Stimulated activated CD4-positive, alpha-beta T cell treated with anti-CD3 and anti-CD28 coated beads, Interleukin-12 subunit alpha, Interleukin-12 subunit beta, amount 100 ng/mL, for 24 hours (primary cell): Measurements from ENCODE around the gene CST11.
A peak's percentile ranks its signal among the peaks of the same experiment; 100 is the strongest.
"Not testable (repeated sequence)": the region's sequence is repeated elsewhere in the genome, so short reads cannot be mapped to it uniquely, and the experiment has no call there.

Experiments
- DNase-seq, 2 experiments: peaks; one replicate each; pipeline ENCODE4 v3.0.0-alpha.2; 2020; ENCODE audit warnings: low read depth in 2 of 2

The CST11 gene, protein sequence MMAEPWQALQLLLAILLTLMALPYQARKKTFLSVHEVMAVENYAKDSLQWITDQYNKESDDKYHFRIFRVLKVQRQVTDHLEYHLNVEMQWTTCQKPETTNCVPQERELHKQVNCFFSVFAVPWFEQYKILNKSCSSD

DNA sequence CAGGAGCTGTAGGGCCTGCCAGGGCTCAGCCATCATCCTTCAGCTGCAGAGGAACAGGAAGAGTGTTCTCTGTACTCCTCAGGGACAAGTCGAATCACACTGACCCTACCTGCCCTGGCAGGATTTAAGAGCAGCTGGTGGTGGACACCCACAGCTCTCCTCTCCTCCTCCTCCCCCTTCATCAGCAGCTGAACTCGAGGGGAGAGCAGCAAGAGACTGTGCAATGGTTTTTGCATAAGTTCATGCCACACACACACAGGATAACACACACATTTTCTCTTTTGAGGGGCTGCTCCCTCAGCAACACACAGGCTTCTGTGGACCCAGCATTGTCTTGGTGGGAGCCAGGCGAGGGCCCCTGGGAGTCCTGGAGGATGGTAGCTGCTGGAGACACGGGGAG lies at the start of gene CST11:
TSS of gene CST11 (minus strand) at position 101 of the 400 bp plus-strand sequence. CDS start at position 36, 65 bp downstream.
- DNase-seq, result no peak

DNA sequence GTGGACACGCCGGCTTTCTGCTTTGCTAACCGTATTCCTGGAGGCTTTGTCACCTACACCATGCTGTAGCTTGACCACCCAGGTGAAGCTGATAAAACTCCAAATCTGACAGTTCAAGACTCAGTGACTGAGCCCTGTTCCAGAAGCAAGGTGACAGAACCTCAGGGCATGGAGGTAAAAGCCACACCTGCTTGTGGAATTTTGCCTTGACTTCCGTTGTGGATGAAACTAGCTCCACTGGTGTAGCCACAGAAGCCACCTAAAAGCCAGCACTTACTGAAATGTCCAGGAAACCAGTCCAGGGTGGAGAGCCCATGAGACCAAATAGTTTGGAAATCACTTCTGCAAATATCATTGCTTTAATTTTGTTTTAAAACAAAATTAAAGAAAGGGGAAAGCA lies 49.2 kb upstream of the CST11 start:
- no peak for DNase-seq

DNA sequence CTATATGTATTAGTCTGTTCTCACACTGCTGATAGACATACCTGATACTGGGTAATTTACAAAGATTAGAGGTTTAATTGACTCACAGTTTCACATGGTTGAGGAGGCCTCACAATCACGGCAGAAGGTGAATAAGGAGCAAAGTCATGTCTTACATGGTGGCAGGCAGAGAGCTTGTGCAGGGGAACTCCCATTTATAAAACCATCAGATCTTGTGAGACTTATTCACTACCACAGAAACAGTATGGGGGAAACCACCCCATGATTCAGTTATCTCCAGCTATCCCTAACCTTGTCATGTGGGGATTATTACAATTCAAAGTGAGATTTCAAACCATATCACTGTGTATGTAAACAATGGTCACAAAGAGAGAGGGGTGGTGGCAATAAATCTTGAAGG lies 44.9 kb upstream of the CST11 start:
- peak in 1 of 2 experiments; percentile 4 for DNase-seq

DNA sequence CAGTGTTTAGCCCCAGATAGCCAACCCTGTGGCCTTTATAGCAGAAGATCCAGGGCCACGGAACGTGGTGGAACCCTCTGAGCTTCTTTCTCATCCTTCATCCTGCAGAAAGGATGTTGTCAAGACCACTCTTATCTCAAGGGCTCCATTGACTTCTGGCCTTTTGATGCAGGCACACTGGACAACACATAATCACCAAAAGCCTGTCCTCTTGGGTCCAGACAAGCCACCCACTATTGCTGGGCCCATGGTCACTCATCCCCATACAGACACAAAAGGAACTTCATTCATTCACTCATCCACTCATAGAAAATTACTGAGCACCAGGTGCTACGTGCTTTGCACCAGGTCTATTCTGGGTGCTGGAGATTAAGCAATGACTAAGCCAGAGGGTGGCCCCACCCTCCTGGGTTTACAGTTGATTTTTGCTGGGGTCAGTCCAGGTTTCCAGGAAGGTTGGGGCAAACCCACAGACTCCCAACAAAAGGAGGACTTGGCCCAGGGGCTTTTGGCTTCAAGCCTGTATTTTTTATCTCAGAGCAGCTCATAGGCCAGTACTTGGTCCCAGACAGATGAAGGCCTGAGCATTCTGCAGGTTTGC lies 40.6 kb upstream of the CST11 start:
- no peak for DNase-seq

DNA sequence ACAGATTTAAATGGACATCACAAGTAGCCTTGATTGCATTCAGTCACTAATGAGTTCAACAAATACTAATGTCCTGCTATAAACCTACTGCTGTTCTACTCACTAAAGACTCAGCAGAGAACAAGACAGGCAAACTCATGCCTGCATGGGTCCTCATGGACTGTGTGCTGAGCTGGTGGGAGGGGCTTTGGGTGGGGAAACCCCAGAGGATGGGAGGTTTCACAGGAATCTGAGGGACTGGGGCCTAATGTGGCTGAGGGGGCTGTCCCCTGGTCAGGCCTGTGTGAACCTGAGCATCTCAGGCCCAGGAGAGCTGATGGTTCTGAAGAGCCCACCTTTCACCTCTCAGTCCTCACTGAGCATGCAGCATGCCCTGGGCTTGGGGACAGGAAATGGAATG lies 39.6 kb upstream of the CST11 start:
- DNase-seq, result peak in 1 of 2 experiments; percentile 18

DNA sequence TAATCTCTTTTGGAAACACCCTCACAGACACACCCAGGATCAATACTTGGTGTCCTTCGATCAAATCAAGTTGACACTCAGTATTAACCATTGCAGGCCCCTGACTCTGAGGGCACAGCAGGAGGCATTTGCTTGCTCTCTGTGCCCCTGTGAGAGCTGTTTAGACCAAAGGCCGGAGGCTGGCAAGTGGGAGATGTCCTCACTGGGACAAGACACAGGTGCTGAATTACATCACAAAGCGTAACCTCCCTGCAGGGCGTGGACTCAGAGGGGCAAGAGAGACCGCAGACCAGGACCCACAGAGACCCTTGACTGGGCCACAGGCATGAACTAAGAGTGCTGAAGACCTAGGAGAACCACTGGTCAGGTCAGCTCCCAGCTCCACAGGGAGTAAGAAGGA lies 38.1 kb upstream of the CST11 start, which contains the start of gene CST8:
TSS of gene CST8 (plus strand) at position 301 of the 400 bp plus-strand sequence. CDS start 551 bp downstream, outside the sequence.
- no peak for DNase-seq

DNA sequence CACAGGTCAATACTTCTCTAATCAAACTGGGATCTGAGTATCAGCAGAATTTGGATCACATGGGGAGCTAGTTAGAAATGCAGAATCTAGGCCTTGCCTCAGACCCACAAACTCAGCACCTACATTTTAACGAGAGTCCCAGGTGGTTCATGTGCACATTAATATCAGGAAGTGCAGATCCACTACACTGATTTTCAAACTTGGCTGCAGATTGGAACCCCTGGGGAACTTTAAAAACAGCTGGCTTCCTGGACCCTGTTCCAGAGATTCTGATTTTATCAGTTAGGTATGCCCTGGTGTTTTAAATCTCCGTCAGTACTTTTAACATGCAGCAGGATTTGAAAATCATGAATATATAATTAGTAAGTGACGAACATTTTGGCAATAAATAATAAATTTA lies 36.3 kb upstream of the CST11 start:
- DNase-seq, result no peak

DNA sequence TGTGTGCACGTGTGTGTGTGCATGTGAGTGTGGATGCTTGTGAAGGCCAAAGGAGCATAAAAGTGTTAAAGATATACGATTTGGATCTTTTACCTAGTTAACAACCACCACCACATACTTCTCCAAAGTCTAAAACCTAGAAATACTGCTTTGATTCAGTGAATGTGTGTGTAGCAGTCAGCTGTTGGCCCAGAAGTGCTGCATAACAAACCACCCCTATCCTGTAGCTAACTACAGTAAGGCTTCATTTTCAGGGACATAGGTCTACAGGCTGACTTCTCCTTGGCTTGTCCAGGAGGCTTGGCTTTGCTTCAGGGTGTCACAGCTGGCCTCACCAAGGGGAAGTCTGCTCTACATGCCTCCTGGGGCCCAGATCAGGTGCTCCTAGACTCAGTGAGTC lies 35.8 kb upstream of the CST11 start:
- DNase-seq, result no peak

DNA sequence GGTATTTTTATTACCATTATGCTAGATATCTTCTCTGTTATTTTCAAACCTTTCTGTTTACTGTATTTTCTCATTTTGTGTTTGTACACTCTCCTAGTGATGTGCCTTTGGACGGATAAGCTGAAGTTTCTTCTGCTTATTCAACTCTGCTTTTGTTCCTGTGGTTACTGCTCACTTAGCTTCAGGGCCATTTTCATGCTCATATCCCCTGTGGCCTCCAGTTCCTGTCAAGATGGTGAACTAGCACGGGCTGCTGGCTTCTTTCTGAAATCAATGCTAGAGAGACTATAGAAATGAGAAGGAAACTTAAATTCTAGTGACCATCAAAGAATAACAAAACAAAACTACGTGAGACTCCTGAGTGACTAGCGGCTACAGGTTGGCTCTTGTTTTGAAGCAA lies 31.4 kb upstream of the CST11 start:
- DNase-seq, result no peak

DNA sequence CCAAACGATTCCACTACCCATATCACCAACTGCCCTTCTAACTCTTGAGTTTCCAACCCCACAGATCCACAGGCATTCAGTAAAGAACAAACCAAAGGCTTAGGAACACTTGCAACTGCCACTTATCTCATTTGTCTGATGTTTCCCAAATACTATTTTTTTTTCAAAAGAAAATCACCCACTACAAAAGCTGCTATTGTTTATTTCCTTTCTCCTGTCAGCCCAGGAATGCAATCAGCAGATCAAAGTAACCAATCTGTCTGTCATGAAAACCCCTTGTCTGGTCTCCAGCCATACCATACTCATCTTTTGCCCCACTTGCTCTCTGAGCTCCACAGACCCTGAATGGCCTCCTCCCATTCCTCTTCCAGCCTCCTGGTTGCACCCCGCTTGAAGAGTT lies 29.5 kb upstream of the CST11 start:
- DNase-seq, result no peak

DNA sequence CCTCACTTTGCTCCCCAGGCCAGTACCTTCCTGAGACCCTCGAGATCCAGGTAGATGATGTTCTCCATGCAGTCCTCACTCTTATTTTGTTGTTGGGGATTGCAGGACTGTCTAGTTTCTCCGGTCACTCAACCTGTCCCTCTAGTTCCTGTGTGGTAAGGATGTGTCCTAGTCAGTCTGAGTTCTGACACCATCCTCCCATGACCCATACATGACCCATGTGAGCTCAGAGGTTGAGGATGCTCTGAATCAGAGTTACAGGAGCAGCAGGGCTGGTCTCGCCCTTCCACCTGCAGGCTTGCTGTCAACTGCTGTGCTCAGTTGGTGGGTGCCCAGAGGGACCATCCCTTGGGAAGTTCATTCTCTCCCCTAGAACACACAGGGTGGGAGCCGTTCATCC lies 26.4 kb upstream of the CST11 start:
- no peak for DNase-seq

DNA sequence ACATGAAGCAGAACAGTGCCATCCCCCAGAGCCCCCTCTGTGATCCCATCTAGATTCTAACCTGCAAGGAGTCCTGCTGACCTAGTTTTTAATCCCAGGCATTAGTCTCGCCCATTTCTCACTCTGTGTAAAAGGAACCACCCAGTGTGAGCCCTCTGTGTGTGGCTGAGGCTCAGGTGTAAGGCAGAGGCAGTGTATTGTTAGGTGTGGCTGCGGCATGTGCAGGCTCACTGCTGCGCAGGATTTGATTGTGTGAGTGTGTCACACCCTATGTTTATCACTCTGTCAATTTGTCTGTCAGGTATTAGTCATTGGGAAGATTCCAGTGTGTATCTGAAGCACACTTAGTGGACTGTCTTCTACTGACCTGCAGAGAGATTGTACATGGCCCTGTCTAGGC lies 24.5 kb upstream of the CST11 start:
- no peak for DNase-seq

DNA sequence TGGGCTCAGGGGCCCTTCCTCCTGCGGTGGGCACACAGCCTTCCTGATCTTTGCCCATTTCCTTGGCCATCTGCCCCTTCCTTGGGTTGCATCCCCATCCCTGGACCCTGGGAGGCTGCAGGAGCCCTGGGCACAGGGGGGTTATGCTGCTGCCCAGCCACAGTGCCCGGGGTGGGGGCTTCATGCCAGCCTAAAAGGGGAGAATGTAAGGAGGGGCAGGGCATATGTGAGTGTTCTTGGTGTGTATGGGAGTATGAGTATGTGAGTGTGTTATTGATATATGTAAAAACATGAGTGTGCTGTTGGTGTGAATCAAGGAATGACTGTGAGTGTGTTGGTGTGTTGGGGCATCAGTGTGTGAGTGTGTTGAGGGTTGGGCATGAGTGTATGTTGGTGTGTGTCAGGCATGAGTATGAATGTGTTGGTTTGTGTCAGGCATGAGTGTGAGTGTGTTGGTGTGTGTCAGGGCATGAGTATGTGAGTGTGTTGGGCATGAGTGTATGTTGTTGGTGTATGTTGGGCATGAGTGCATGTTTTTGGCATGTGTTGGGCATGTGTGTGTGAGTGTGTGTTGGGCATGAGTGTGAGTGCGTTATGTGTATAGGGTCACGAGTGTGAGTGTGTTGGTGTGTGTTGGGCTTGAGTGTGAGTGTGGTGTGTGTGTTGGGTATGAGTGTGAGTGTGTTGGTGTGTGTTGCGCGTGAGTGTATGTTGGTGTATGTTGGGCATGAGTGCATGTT lies 23.5 kb upstream of the CST11 start:
- DNase-seq, result no peak

DNA sequence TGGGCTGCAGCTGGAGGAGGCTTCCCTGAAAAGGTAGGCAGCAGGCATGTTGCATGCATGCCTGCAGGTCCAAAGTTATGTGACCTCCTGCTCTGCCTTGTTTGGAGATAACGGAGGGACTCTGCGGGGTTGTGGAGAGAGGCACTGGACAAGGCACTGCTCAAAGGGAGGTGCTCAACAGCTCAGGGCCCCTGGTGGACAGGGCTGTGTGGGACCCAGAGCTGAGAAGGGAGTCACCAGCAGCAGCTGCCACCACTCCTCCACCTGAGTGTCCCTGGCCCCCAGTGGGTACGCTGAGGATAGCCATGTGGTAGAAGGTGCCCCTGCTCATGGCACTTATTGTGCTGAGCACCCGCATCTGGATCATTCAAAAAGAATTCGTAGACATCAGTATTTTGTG lies 22.7 kb upstream of the CST11 start:
- no peak for DNase-seq

DNA sequence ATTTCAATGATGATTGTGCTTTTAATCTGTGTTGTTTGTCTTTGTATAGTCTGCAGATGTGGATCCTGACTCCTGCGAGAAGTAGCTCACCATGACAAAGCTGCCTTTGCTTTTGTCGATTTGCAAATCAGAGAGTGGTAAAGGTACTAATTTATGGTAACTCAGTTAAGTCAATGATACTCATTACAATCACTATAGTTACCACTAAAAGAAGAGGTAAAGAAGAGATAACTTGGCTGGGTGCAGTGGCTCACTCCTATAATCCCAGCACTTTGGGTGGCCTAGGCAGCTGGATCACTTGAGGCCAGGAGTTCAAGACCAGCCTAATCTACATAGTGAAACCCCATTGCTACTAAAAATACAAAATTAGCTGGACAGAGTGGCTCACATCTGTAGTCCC lies 20.6 kb upstream of the CST11 start:
- not testable (repeated sequence) for DNase-seq

DNA sequence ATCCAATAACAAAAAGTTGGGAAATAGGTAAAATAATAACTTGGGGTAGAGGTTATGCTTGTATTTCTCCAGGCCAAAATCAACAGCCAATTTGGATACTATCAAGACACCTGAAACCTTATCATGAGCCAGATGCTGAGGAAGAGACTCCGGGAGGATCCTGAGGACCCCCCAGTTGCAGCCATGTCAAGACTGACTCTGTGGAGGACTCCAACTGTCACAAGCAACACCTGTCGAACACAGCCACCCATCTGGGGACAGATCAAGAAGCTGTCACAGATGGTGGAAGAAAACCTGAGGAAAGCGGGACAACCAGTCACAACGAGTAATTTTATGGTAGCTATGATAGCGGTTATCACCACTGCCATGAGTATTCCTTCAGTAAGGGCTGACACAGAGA lies 19.6 kb upstream of the CST11 start:
- DNase-seq, result not testable (repeated sequence)

DNA sequence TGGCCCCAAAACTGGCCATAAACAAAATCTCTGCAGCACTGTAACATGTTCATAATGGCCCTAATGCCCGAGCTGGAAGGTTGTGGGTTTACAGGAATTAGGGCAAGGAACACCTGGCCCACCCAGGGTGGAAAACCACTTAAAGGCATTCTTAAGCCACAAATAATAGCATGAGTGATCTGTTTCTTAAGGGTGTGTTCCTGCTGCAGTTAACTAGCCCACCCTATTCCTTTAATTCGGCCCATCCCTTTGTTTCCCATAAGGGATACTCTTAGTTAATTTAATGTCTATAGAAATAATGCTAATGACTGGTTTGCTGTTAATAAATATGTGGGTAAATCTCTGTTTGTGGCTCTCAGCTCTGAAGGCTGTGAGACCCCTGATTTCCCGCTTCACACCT lies 14.3 kb upstream of the CST11 start:
- DNase-seq, result not testable (repeated sequence)

DNA sequence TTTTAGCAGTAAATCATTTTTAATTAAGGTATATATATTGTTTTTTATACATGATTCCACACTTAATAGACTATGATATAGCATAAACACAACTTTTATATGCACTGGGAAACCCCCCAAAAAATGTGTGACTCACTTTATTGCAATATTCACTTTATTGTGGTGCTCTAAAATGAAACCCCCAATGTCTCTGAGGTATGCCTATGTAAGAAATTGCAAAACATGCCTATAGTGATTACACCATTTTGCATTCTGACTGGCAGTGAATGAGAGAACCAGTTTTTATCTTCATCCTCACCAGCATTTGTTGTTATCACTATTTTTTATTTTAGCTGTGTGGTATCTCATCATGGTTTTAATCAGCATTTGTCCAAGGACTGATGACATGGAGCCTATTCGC lies 8.5 kb upstream of the CST11 start:
- DNase-seq, result no peak

DNA sequence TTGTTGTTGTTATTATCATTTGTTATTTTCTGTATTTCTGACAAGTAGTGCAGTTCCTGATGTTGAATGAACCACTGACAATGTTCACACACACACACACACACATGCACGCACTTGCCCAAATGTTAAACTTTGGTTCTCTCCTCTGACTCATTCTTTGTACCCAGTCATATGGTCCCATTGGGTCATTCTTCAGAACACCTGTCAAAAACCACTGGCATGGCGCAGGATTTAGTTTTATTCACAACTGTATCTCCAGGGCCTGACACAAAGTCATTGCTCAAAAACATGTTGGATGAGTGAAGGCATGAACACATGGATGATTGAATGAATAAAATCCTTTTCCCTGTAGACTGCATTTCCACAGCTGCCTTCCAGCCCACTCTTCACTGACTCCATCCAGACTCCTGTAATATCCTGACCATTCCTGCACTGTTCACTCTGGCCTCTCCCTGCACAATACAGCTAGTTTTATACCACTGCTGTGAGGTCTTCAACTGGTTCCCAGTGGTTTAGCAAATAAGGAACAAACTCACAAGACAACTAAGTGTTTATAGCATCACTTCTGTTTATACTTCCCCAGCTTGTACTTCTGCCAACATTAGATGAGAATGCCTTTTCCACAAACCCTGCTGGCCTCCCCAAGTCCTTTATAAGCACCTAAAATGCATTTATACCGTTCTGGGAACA lies 6.9 kb upstream of the CST11 start:
- DNase-seq, result no peak

DNA sequence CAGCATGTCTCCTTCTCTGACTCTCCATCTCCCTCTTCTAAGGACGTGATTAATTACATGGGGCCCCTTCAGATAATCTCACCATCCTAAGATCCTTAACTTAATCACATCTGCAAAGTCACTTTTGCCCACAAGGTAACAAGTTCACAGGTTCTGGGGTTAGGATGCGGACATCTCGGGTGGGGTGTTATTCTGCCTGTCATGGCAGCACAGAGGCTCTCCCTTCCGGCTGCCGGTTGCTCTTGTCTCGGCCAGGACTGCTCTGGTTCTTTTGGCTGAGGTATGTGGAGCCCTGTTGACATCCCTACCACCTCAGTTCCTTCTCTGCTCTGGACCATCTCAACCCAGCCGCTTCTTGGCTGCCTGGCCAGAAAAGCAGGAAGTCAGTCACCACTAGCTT lies 4.2 kb upstream of the CST11 start:
- no peak for DNase-seq

DNA sequence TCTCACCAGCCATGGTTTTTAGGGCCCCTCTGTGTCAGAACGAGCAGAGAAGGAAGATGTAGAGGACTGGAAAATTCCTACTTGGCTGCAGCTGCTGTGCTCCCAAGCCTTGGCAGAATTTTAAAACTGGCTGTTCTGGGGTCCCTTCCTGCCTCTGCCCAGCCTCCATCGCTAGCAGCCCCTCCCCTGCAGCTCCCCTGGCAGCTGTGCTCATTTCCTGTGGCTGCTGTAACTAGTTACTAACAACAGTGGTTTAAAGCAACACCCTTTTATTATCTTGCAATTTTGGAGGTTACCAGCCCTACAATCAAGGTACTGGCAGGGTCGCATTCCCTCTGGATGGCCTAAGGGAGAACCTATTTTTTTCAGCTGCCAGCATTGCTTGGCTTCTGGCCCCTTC lies 3.7 kb upstream of the CST11 start:
- no peak for DNase-seq

DNA sequence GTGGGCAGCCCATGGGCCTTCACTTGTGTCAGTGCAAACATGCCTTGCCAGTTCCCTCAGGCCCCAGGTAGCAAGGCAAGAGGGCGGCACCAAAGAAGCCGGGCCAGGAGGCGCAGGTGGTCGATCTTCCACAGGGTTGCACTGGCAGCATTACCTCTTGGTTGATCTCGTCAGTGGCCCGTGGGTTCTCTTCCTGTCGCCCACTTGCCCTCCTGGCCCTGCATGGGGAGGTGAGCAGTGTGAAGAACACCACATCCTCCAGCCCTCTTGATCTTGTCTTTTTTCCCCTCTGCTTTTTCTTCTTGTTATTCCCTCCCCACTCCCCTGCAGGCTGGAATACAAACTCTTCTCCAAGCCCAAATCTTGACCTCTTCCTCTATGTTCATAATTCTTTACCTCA lies 3.0 kb upstream of the CST11 start:
- no peak for DNase-seq

DNA sequence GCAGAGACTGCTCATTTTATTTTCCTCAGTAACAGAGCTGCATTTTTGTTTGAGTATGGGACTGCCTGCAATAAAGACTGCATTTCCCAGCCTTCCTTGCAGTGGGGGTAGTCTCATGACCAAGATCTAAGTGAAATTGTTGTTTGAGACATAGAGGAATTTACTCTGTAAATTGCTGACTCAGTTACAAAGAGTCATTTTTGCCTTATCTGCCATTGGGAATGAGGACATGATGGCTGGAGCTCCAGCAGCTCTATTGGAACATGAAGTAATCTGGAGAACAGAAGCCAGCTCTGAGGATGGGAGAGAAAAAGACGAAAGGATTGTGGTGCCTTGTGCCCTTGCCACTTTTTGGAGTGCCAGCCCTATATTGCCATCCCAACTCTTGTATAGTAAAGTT lies 2.1 kb upstream of the CST11 start:
- no peak for DNase-seq
